Vagina (tissue), 2 donors: ENCODE data around the gene GRIP2.

Experiments used
- POLR2A ChIP-seq, 2 donors: fragments of 450-650 bp; IDR thresholded peaks; one replicate each; pipeline ENCODE4 v1.6.1; 2017; ENCODE audit warnings: antibody characterized with exemption in 2 of 2, mild to moderate bottlenecking in 2 of 2, moderate library complexity in 2 of 2
- POLR2AphosphoS5 ChIP-seq, 2 donors: sonication (generic); formaldehyde crosslinking; IDR thresholded peaks; one replicate each; pipeline ENCODE4 v1.9.0; 2017; ENCODE audit warnings: antibody characterized with exemption in 2 of 2, mild to moderate bottlenecking in 2 of 2, low read depth in 1 of 2; ENCODE audit not compliant: insufficient read depth in 1 of 2
- TF ChIP-seq, protein P1 (sequence below), 3 experiments: fragments of 450-650 bp in 2 of 3; fragments of 200-600 bp in 1 of 3; sonication (generic) in 1 of 3; IDR thresholded peaks; one replicate each; pipeline ENCODE4 v1.5.1; 2017 to 2019; ENCODE audit warnings: antibody characterized with exemption in 3 of 3, mild to moderate bottlenecking in 2 of 3, moderate library complexity in 2 of 3

DNA sequence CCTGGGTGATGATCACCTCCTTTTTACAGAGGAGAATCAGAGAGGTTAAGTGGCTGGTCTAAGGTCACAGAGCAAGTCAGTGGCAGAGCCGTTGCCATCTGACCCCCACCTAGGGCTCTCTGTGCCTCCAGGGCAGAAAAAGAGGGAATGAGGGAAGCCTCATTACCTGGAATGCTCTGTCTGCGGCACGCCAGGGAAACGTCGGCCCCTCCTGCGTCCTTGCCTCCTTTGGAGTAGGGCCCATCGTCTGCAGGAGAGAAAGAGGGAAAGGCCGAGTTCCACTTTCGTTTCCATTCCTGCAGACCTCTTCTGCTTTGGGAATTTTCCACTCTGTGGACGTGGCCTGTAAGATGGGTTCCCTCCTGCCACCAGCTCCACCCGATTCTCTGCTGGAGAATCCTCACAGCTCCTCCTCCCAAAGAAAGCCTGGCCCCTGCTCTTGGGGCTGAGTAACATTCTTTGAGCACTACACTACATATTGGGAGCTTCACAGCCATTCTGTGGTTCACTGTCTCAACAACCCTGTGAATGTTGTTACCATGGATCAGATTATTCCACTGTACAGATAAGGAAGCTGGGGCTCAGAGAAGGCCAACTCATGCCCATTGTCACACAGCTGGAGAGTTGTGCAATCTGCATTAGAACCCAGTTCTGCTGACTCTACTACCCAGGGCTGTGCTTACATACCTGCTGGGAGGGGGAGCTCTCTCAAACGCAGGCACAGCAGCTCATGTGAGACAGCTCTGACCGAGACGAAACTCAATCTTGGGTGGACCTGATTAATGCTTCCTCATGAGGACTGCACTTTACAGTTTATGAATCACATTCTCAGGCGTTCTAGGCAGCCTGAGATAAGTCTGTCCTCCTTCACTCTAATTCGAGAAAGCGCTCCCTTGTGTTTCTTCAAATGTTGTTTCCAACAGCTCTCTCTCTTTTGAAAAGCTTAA, 14.2 kb downstream of the GRIP2 start:
- TF ChIP-seq, protein P1, sequence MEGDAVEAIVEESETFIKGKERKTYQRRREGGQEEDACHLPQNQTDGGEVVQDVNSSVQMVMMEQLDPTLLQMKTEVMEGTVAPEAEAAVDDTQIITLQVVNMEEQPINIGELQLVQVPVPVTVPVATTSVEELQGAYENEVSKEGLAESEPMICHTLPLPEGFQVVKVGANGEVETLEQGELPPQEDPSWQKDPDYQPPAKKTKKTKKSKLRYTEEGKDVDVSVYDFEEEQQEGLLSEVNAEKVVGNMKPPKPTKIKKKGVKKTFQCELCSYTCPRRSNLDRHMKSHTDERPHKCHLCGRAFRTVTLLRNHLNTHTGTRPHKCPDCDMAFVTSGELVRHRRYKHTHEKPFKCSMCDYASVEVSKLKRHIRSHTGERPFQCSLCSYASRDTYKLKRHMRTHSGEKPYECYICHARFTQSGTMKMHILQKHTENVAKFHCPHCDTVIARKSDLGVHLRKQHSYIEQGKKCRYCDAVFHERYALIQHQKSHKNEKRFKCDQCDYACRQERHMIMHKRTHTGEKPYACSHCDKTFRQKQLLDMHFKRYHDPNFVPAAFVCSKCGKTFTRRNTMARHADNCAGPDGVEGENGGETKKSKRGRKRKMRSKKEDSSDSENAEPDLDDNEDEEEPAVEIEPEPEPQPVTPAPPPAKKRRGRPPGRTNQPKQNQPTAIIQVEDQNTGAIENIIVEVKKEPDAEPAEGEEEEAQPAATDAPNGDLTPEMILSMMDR (IDR thresholded peaks at IDR 0.05): no peak
- TF ChIP-seq POLR2AphosphoS5 (IDR thresholded peaks at IDR 0.05; ENCODE audit: insufficient read depth in 1 of 2, low read depth in 1 of 2): no peak
- no peak for TF ChIP-seq POLR2A (IDR thresholded peaks at IDR 0.05)
